ENCODE results near the gene IL17B. TPM values are rescaled to one million over a fixed set of nuclear protein-coding genes. Genes with fewer than 3 reads are reported as not detected.

The IL17B gene
- total and polyA plus RNA-seq, 9 of the 15 experiments (the other 6 are each of a cell fraction or from before 2014, with no cell fraction given): 0.28 to 2.6 (median 0.53) TPM; not detected in 2

DNA sequence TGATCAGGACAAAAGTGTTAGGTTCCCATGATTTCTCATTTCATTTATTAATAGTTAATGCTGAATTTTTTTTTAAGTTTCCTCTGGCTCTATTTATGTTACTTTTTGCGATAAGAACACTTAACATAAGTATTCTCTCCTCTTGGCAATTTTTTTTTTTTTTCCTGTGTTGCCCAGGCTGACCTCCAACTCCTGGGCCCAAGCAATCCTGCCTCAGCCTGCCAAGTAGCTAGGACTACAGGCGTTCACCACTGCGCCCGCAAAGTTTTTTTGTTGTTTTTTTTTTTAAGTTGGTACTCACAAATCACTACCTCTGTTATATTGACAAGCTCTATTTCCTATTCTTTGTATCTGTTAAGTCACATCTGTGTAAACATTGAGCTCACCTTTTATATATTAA lies 26.9 kb downstream of the IL17B start (continued):
- TF ChIP-seq, protein P1, sequence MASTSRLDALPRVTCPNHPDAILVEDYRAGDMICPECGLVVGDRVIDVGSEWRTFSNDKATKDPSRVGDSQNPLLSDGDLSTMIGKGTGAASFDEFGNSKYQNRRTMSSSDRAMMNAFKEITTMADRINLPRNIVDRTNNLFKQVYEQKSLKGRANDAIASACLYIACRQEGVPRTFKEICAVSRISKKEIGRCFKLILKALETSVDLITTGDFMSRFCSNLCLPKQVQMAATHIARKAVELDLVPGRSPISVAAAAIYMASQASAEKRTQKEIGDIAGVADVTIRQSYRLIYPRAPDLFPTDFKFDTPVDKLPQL (IDR thresholded peaks at IDR 0.05; ENCODE audit: extremely low read depth, insufficient read length): no peak
- no peak for TF ChIP-seq SMAD4 (CRISPR knock-in tag; conservative IDR thresholded peaks at IDR 0.05)
- TF ChIP-seq RBFOX2 (IDR thresholded peaks at IDR 0.05; ENCODE audit: low read depth, low read length): no peak
- TF ChIP-seq, protein P2, sequence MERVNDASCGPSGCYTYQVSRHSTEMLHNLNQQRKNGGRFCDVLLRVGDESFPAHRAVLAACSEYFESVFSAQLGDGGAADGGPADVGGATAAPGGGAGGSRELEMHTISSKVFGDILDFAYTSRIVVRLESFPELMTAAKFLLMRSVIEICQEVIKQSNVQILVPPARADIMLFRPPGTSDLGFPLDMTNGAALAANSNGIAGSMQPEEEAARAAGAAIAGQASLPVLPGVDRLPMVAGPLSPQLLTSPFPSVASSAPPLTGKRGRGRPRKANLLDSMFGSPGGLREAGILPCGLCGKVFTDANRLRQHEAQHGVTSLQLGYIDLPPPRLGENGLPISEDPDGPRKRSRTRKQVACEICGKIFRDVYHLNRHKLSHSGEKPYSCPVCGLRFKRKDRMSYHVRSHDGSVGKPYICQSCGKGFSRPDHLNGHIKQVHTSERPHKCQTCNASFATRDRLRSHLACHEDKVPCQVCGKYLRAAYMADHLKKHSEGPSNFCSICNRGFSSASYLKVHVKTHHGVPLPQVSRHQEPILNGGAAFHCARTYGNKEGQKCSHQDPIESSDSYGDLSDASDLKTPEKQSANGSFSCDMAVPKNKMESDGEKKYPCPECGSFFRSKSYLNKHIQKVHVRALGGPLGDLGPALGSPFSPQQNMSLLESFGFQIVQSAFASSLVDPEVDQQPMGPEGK (CRISPR knock-in tag; IDR thresholded peaks at IDR 0.05; ENCODE audit: borderline replicate concordance): no peak
- TF ChIP-seq, protein P3, sequence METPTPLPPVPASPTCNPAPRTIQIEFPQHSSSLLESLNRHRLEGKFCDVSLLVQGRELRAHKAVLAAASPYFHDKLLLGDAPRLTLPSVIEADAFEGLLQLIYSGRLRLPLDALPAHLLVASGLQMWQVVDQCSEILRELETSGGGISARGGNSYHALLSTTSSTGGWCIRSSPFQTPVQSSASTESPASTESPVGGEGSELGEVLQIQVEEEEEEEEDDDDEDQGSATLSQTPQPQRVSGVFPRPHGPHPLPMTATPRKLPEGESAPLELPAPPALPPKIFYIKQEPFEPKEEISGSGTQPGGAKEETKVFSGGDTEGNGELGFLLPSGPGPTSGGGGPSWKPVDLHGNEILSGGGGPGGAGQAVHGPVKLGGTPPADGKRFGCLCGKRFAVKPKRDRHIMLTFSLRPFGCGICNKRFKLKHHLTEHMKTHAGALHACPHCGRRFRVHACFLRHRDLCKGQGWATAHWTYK (CRISPR knock-in tag; IDR thresholded peaks at IDR 0.05): no peak

DNA sequence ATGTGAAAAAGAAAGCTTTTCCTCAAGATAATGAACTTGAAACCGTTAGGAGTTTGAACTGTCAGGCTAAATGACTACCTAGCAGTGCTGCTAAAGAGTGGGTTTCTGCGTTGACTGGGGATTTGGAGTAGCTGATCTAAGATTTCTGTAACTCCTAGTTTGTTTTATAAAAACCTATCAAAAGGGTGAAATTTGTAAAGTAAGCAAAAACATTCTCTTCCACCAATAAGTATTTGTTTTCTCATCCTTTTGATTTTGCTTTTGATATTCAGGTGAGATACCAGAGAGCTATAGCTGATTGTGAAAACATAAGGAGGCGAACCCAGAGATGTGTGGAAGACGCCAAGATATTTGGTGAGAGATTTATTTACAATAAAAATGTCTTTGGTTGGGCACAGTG lies 29.7 kb downstream of the IL17B start:
- ChIA-PET POLR2A (interaction anchor here (1.5 kb wide), 1 partner anchor 29 kb away, joined by 4 read pairs; no protein-coding TSS in a partner anchor), CTCF (ENCODE audit: low intra/inter-chr PET ratio) (no interaction called here)
- no peaks in the 10 kb centered on the region for H3K9me3 ChIP-seq (replicated peaks; ENCODE audit: control insufficient read depth, insufficient read depth, low read depth, low read length)
- H3K79me2 ChIP-seq (ENCODE audit: control insufficient read depth, insufficient read depth, low read length): peaks cover 67% of the 10 kb centered on the region
- no peak for FAIRE-seq
- no peaks in the 10 kb centered on the region for H3K9me1 ChIP-seq (ENCODE audit: control insufficient read depth, insufficient read depth, low read length)
- in situ Hi-C loops (cut with MboI) (no loop called here), intact Hi-C loops (cut with micrococcal nuclease) (no loop called here)
- peaks cover 75% of the 10 kb centered on the region for H3K36me3 ChIP-seq (ENCODE audit: control insufficient read depth, insufficient read depth, low read length)
- WGBS (ENCODE audit: insufficient coverage, low coverage, missing lambda C conversion rate): 90% methylated on average over 4 of the region's 4 CpGs
- no peak for ATAC-seq
- no peak overlapping the region for H3K27ac ChIP-seq (ENCODE audit: extremely low read depth, low read depth, low read length)
- no peaks in the 10 kb centered on the region for H3K27me3 ChIP-seq (ENCODE audit: control insufficient read depth in 2 of 2, insufficient read depth in 2 of 2, low read length in 2 of 2)
- no peak overlapping the region for H3K4me2 ChIP-seq (ENCODE audit: insufficient read depth, low read length)
- H3K4me1 ChIP-seq (replicated peaks in 1 of 2; ENCODE audit: control insufficient read depth in 2 of 2, insufficient read depth in 2 of 2, low read length in 2 of 2): peaks cover 5 to 18% of the 10 kb centered on the region in 2 experiments; a peak in 3 of 5 replicates
- H4K20me1 ChIP-seq (replicated peaks; ENCODE audit: control insufficient read depth, insufficient read depth, low read length): no peaks in the 10 kb centered on the region
- H3K4me3 ChIP-seq: no peak overlapping the region
- BruUV-seq (replicated peaks): no TSS peak
- H2AFZ ChIP-seq (ENCODE audit: low read depth, low read length): no peak overlapping the region
- DNase-seq (ENCODE audit: extremely low read depth in 1 of 4, low spot score in 3 of 4): no peak
- peak; percentile 83 for TF ChIP-seq ZNF316 (IDR thresholded peaks at IDR 0.05)
- TF ChIP-seq C11orf30 (IDR thresholded peaks at IDR 0.05; ENCODE audit: low read depth): peak; percentile 64; the same call in 1 of the 2 replicates
- no peak for TF ChIP-seq EP300 (IDR thresholded peaks at IDR 0.05; ENCODE audit: low read length)
- TF ChIP-seq ZFX (CRISPR knock-in tag; IDR thresholded peaks at IDR 0.05): no peak
- H3K9ac ChIP-seq (ENCODE audit: insufficient read depth in 1 of 2, low read depth in 2 of 2, low read length in 2 of 2): no peak overlapping the region

All from K562 (cell line).